ENCODE data around the gene OR2A42. TPM values are rescaled to one million over a fixed set of nuclear protein-coding genes. Genes with fewer than 3 reads are reported as not detected.
"Not testable (repeated sequence)": the region's sequence is repeated elsewhere in the genome, so short reads cannot be mapped to it uniquely, and the experiment has no call there.

The OR2A42 gene
- total RNA-seq = not detected in 2 replicates

GRCh38 chr7:144239365-144239764 is at the start of gene OR2A42:
Gene OR2A42, minus strand, starts transcription at chr7:144239605. Its CDS starts 6,762 bp downstream, at chr7:144232843.
- DNase-seq (ENCODE audit: low read depth in 2 of 2) = not testable (repeated sequence)

GRCh38 chr7:144287171-144287784 is 47.9 kb upstream of the OR2A42 start:
- DNase-seq (ENCODE audit: low read depth in 2 of 2) = not testable (repeated sequence)

DNA sequence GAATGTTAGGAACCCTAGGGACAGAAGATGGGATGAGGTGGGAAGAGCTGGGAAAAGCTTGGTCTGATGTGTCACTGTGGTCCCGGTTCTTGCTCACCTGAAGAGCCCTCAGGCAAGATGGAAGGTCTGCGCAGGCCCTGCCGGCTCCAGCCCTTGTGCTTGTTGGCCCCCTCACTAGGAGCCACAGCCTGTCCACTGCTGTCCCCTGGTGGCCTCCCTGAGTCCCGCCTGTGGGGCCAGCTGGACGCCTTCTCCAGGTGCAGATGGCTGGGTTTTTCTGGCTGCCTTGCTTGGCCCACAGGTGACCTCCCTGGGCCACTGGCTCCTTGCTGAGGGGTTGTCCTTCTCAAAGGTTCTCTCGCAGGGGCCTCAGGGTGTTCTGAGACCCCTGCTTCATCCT is 44.3 kb upstream of the OR2A42 start:
- DNase-seq (ENCODE audit: low read depth in 2 of 2) = not testable (repeated sequence)

DNA sequence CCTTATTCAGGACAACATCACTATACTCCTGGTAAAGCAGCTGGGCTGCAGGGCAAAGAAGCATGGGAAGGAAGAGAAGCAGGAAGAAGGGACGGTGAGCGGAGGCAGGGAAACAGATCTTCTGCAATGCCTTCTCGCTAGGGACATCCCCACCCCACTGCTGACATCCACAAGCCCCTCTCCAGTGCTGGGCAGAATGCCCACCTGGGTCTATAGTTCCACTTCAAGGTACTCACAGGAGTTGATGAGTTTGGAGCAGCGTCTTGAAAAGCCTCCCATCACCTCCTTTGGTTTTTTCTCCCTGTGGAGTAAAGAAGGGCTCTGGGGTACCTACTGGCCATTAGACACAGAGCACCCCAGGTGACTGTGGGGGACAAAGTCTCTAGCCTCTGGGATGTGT is 43.1 kb upstream of the OR2A42 start:
- DNase-seq (ENCODE audit: low read depth in 2 of 2) = not testable (repeated sequence)

DNA sequence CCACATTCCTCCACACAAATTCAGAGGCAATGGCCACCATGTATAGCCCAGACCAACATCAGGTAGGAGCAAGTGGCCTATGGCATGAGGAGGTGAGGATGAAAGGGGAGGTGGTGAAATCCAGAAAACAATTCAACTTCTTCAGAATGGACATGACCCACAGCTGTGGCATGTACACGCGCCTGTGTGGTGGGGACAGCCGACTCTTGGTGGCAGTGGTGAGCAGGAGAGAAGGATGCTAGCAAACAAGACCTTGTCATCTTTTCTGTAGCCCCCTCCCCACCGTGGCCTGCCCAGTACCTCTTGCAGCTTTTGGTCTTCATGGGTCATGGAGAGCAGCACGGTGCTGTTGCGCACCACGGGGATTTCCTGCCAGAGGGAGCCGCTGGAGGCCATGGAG is 42.6 kb upstream of the OR2A42 start:
- DNase-seq (ENCODE audit: low read depth in 2 of 2) = not testable (repeated sequence)

DNA sequence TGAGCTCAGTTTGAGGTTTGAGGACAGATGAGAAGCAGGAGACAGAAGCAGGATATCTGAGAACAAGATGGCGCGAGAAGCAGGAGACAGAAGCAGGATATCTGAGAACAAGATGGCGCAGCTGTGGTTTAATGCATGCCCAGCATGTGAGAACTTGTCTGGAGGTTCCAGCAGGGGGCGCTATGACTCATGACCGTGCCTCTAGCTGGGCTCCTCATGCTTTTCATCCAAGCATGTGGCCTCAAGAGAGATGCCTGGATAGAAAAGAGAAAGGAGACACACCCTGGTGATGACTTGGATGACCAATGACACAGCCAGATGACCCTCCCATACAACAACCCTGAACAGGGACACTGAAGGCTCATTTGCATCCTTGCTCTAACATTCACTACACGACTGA is 40.6 kb upstream of the OR2A42 start:
- not testable (repeated sequence) for DNase-seq (ENCODE audit: low read depth in 2 of 2)

GRCh38 chr7:144275281-144275680 is 35.9 kb upstream of the OR2A42 start:
- not testable (repeated sequence) for DNase-seq (ENCODE audit: low read depth in 2 of 2)

- DNase-seq (ENCODE audit: low read depth in 2 of 2) = not testable (repeated sequence)
These were observed 29.8 kb upstream of the OR2A42 start, which contains the start of gene CTAGE8 for GRCh38 chr7:144269188-144269587. Gene CTAGE8, minus strand, starts transcription at chr7:144269288. Its CDS starts 38 bp downstream, at chr7:144269250.

DNA sequence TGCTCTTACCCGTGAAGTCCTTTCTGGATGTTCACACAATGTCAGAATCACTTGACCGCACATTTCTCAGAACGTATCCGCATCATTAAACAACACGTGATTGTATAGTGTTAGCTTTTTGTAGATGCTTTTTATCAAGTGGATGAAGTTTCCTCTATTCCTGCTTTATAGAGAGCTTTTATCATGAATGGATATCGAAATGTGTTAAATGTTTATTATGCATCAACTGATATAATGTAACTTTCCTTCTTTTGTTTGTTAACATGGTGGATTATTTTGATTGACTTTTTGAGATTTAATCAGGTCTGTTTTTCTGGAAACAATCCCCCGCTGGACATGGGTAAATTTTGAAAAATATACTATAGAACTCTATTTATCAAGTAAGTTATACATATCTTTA is 25.3 kb upstream of the OR2A42 start, which contains the start of gene OR2A7:
Gene OR2A7 (minus strand): TSS at position 101 of the 400 bp plus-strand sequence. CDS start 5,164 bp downstream, outside the sequence.
- DNase-seq (ENCODE audit: low read depth in 2 of 2) = not testable (repeated sequence)

- not testable (repeated sequence) for DNase-seq (ENCODE audit: low read depth in 2 of 2)
These were observed 22.7 kb upstream of the OR2A42 start for GRCh38 chr7:144262128-144262527.

- not testable (repeated sequence) for DNase-seq (ENCODE audit: low read depth in 2 of 2)
These were observed 19.7 kb upstream of the OR2A42 start for GRCh38 chr7:144259067-144259466.

- DNase-seq (ENCODE audit: low read depth in 2 of 2) = no peak
These were observed 16.7 kb upstream of the OR2A42 start for GRCh38 chr7:144256112-144256511.

DNA sequence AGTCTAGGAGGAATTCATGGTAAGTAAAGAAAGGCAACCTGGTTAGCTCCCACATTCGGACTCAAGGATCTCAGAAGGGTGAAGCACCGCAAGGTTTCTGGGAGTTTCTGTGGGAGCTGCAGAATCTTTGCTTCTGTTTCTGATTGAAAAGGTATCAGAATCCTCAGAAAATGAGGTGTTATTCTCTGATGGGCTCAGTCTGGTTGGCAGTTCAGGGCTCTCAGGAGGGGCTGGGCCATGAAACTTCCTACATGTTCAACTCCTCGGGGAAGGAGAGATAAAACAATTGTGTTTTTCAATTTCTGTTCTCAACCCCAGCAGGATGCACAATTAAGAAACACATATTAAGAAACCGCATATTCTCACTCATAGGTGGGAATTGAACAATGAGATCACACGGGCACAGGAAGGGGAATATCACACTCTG is 16.1 kb upstream of the OR2A42 start:
- no peak for DNase-seq (ENCODE audit: low read depth in 2 of 2)

GRCh38 chr7:144252307-144252706 is 12.9 kb upstream of the OR2A42 start:
- not testable (repeated sequence) for DNase-seq (ENCODE audit: low read depth in 2 of 2)

GRCh38 chr7:144247674-144248330 is 8.4 kb upstream of the OR2A42 start:
- DNase-seq (ENCODE audit: low read depth in 2 of 2) = not testable (repeated sequence)

DNA sequence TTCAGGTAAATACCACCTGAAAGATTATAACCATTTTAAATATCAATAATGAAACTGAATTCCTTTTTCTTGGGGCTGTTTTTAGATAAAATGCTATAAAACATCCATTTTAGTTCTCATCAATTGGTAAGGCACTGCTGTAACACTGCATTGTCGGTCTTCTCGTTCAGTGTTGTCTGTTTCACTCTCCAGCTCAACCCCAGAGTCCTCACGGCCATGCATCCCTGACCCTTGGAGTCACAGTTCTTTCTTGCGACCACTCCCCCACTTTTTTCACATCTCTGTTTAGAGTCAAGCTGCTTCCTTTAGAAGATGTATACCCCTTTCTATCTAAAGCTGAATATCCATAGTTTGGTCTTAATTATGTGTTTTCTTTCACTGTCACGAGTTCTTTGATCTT is 7.6 kb upstream of the OR2A42 start:
- not testable (repeated sequence) for DNase-seq (ENCODE audit: low read depth in 2 of 2)

GRCh38 chr7:144245372-144245771 is 6.0 kb upstream of the OR2A42 start:
- DNase-seq (ENCODE audit: low read depth in 2 of 2) = not testable (repeated sequence)

- DNase-seq (ENCODE audit: low read depth in 2 of 2) = not testable (repeated sequence)
These were observed 799 bp downstream of the OR2A42 start for GRCh38 chr7:144238530-144239082.

- DNase-seq (ENCODE audit: low read depth in 2 of 2) = not testable (repeated sequence)
These were observed 6.4 kb downstream of the OR2A42 start for GRCh38 chr7:144233039-144233438.

GRCh38 chr7:144231027-144231426 is 8.4 kb downstream of the OR2A42 start:
- not testable (repeated sequence) for DNase-seq (ENCODE audit: low read depth in 2 of 2)

- DNase-seq (ENCODE audit: low read depth in 2 of 2) = not testable (repeated sequence)
These were observed 10.6 kb downstream of the OR2A42 start for GRCh38 chr7:144228810-144229209.

GRCh38 chr7:144226866-144227265 is 12.5 kb downstream of the OR2A42 start:
- DNase-seq (ENCODE audit: low read depth in 2 of 2) = not testable (repeated sequence)
